ENCODE measurements around the gene HECA. TPM values are rescaled to one million over a fixed set of nuclear protein-coding genes. Genes with fewer than 3 reads are reported as not detected.

Gene HECA
- total RNA-seq, 1 experiment from 2014 or later: 9.4 TPM

GRCh38 chr6:139149383-139149782, 14.5 kb downstream of the HECA start:
- Mint-ChIP-seq H3K4me1 (peaks cover 34% of the 10 kb centered on the region), H3K27ac (peak overlapping the region; percentile 15; the same call in 1 of the 2 replicates), H3K4me3 (no peak overlapping the region), H3K36me3 (no peaks in the 10 kb centered on the region), H3K9me3 (no peaks in the 10 kb centered on the region), H3K27me3 (ENCODE audit: low read depth) (no peaks in the 10 kb centered on the region)
- CTCF ChIA-PET: interaction anchor here (2.0 kb wide), 1 partner anchor 101 kb away, joined by 4 read pairs; no protein-coding TSS in a partner anchor
- no peak for ATAC-seq
- DNase-seq (ENCODE audit: low spot score): no peak
- POLR2A ChIA-PET: interaction anchor here (0.6 to 1.5 kb wide), 2 partner anchors 10 to 35 kb away, joined by 3 read pairs; no protein-coding TSS in a partner anchor
- TF ChIP-seq IRF1 (CRISPR knock-in tag; IDR thresholded peaks at IDR 0.05) (no peak), ARID4B (CRISPR knock-in tag; IDR thresholded peaks at IDR 0.05; ENCODE audit: borderline replicate concordance) (no peak), ESRRA (CRISPR knock-in tag; IDR thresholded peaks at IDR 0.05; ENCODE audit: borderline replicate concordance) (no peak), SOX15 (CRISPR knock-in tag; IDR thresholded peaks at IDR 0.05) (no peak), NFYB (CRISPR knock-in tag; conservative IDR thresholded peaks at IDR 0.05; ENCODE audit: low read depth) (no peak), AR (CRISPR knock-in tag; IDR thresholded peaks at IDR 0.05) (no peak), TEAD1 (CRISPR knock-in tag; IDR thresholded peaks at IDR 0.05) (no peak), CDX4 (CRISPR knock-in tag; IDR thresholded peaks at IDR 0.05; ENCODE audit: borderline replicate concordance) (no peak), CBFB (CRISPR knock-in tag; IDR thresholded peaks at IDR 0.05; ENCODE audit: low read depth) (no peak), ZNF121 (CRISPR knock-in tag; IDR thresholded peaks at IDR 0.05) (no peak), ZMAT4 (CRISPR knock-in tag; IDR thresholded peaks at IDR 0.05) (no peak), ATF2 (CRISPR knock-in tag; IDR thresholded peaks at IDR 0.05; ENCODE audit: borderline replicate concordance, low read depth) (no peak), RELA (CRISPR knock-in tag; IDR thresholded peaks at IDR 0.05; ENCODE audit: borderline replicate concordance) (no peak), USF2 (CRISPR knock-in tag; IDR thresholded peaks at IDR 0.05) (no peak), ZNF138 (CRISPR knock-in tag; conservative IDR thresholded peaks at IDR 0.05) (no peak), SMAD3 (CRISPR knock-in tag; IDR thresholded peaks at IDR 0.05; ENCODE audit: borderline replicate concordance) (no peak)
- TF ChIP-seq, protein P1, sequence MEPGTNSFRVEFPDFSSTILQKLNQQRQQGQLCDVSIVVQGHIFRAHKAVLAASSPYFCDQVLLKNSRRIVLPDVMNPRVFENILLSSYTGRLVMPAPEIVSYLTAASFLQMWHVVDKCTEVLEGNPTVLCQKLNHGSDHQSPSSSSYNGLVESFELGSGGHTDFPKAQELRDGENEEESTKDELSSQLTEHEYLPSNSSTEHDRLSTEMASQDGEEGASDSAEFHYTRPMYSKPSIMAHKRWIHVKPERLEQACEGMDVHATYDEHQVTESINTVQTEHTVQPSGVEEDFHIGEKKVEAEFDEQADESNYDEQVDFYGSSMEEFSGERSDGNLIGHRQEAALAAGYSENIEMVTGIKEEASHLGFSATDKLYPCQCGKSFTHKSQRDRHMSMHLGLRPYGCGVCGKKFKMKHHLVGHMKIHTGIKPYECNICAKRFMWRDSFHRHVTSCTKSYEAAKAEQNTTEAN (CRISPR knock-in tag; IDR thresholded peaks at IDR 0.05): no peak
- TF ChIP-seq, protein P2, sequence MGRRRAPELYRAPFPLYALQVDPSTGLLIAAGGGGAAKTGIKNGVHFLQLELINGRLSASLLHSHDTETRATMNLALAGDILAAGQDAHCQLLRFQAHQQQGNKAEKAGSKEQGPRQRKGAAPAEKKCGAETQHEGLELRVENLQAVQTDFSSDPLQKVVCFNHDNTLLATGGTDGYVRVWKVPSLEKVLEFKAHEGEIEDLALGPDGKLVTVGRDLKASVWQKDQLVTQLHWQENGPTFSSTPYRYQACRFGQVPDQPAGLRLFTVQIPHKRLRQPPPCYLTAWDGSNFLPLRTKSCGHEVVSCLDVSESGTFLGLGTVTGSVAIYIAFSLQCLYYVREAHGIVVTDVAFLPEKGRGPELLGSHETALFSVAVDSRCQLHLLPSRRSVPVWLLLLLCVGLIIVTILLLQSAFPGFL (CRISPR knock-in tag; IDR thresholded peaks at IDR 0.05; ENCODE audit: borderline replicate concordance): no peak
- TF ChIP-seq, protein P3, sequence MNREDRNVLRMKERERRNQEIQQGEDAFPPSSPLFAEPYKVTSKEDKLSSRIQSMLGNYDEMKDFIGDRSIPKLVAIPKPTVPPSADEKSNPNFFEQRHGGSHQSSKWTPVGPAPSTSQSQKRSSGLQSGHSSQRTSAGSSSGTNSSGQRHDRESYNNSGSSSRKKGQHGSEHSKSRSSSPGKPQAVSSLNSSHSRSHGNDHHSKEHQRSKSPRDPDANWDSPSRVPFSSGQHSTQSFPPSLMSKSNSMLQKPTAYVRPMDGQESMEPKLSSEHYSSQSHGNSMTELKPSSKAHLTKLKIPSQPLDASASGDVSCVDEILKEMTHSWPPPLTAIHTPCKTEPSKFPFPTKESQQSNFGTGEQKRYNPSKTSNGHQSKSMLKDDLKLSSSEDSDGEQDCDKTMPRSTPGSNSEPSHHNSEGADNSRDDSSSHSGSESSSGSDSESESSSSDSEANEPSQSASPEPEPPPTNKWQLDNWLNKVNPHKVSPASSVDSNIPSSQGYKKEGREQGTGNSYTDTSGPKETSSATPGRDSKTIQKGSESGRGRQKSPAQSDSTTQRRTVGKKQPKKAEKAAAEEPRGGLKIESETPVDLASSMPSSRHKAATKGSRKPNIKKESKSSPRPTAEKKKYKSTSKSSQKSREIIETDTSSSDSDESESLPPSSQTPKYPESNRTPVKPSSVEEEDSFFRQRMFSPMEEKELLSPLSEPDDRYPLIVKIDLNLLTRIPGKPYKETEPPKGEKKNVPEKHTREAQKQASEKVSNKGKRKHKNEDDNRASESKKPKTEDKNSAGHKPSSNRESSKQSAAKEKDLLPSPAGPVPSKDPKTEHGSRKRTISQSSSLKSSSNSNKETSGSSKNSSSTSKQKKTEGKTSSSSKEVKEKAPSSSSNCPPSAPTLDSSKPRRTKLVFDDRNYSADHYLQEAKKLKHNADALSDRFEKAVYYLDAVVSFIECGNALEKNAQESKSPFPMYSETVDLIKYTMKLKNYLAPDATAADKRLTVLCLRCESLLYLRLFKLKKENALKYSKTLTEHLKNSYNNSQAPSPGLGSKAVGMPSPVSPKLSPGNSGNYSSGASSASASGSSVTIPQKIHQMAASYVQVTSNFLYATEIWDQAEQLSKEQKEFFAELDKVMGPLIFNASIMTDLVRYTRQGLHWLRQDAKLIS (CRISPR knock-in tag; IDR thresholded peaks at IDR 0.05; ENCODE audit: borderline replicate concordance): no peak
